WERI-Rb-1 (cell line): ENCODE data around the gene NNT.
"Not testable (repeated sequence)": the region's sequence is repeated elsewhere in the genome, so short reads cannot be mapped to it uniquely, and the experiment has no call there.

Source experiments
- DNase-seq: peaks from one replicate; pipeline ENCODE4 v3.0.0-alpha.2; 2020
- H3K27ac ChIP-seq: fragments of 250-450 bp; sonication (Bioruptor Pico); 2 replicates; pipeline ENCODE4 v1.5.1; 2020; ENCODE audit warnings: mild to moderate bottlenecking, moderate library complexity
- H3K27me3 ChIP-seq: fragments of 250-450 bp; sonication (Bioruptor Pico); 2 replicates; pipeline ENCODE4 v1.5.1; 2021; ENCODE audit warnings: mild to moderate bottlenecking, low read depth, moderate library complexity; ENCODE audit not compliant: insufficient read depth, severe bottlenecking
- H3K36me3 ChIP-seq: fragments of 250-450 bp; sonication (Bioruptor Pico); 2 replicates; pipeline ENCODE4 v1.5.1; 2020; ENCODE audit warnings: mild to moderate bottlenecking, moderate library complexity
- H3K4me3 ChIP-seq: 2 replicates; pipeline ENCODE4 v1.5.1; 2011; ENCODE audit warnings: low read depth, mild to moderate bottlenecking, control low read depth, low read length
- H3K9me3 ChIP-seq: fragments of 250-450 bp; sonication (Bioruptor Pico); 2 replicates; pipeline ENCODE4 v1.5.1; 2021; ENCODE audit warnings: mild to moderate bottlenecking, moderate library complexity; ENCODE audit not compliant: severe bottlenecking
- CTCF ChIP-seq: IDR thresholded peaks from 2 replicates; pipeline ENCODE4 v1.5.1; 2011; ENCODE audit warnings: low read depth, mild to moderate bottlenecking, control low read depth, inconsistent platforms, low read length

Gene NNT

GRCh38 chr5:43700601-43701000 is 97.6 kb downstream of the NNT start:
- H3K27ac ChIP-seq = no peak overlapping the region
- no peak for TF ChIP-seq CTCF
- DNase-seq = no peak
- peaks cover 8% of the 10 kb centered on the region for H3K36me3 ChIP-seq
- no peak overlapping the region for H3K4me3 ChIP-seq
- peaks cover 3% of the 10 kb centered on the region for H3K9me3 ChIP-seq
- no peaks in the 10 kb centered on the region for H3K27me3 ChIP-seq

GRCh38 chr5:43701227-43701626 is 98.2 kb downstream of the NNT start:
- TF ChIP-seq CTCF = no peak
- H3K27me3 ChIP-seq = no peaks in the 10 kb centered on the region
- no peak overlapping the region for H3K4me3 ChIP-seq
- no peak overlapping the region for H3K27ac ChIP-seq
- peaks cover 8% of the 10 kb centered on the region for H3K36me3 ChIP-seq
- no peak for DNase-seq
- peaks cover 3% of the 10 kb centered on the region for H3K9me3 ChIP-seq

- DNase-seq = no peak
- Histone ChIP-seq H3K27ac (no peak overlapping the region), H3K9me3 (peaks cover 3% of the 10 kb centered on the region), H3K27me3 (no peaks in the 10 kb centered on the region), H3K36me3 (peaks cover 8% of the 10 kb centered on the region), H3K4me3 (no peak overlapping the region)
- TF ChIP-seq CTCF = no peak
Measured at GRCh38 chr5:43702293-43702692, 99.3 kb downstream of the NNT start.

GRCh38 chr5:43702815-43703214 is 99.8 kb downstream of the NNT start:
- Histone ChIP-seq H3K36me3 (peaks cover 8% of the 10 kb centered on the region), H3K4me3 (no peak overlapping the region), H3K27ac (no peak overlapping the region), H3K27me3 (no peaks in the 10 kb centered on the region), H3K9me3 (peaks cover 3% of the 10 kb centered on the region)
- no peak for TF ChIP-seq CTCF
- DNase-seq = peak; percentile 35

- no peak for DNase-seq
- Histone ChIP-seq H3K27me3 (no peaks in the 10 kb centered on the region), H3K4me3 (no peak overlapping the region), H3K27ac (no peak overlapping the region), H3K9me3 (peaks cover 3% of the 10 kb centered on the region), H3K36me3 (peaks cover 8% of the 10 kb centered on the region)
- TF ChIP-seq CTCF = no peak
Measured at GRCh38 chr5:43704243-43704642, 101.3 kb downstream of the NNT start.

GRCh38 chr5:43706576-43706975 is 103.6 kb downstream of the NNT start:
- not testable (repeated sequence) for H3K27me3 ChIP-seq, H3K4me3 ChIP-seq, H3K27ac ChIP-seq, H3K36me3 ChIP-seq, DNase-seq, H3K9me3 ChIP-seq
